Erythroblast (primary cell): ENCODE measurements around the gene USP10.

Experiments used
- GATA1 ChIP-seq: IDR thresholded peaks from 2 replicates; pipeline ENCODE4 v1.6.1; 2011; ENCODE audit warnings: low read depth, mild to moderate bottlenecking, control low read depth, low read length, moderate library complexity
- POLR2A ChIP-seq: IDR thresholded peaks from 2 replicates; pipeline ENCODE4 v1.6.1; 2011; ENCODE audit warnings: mild to moderate bottlenecking, low read length

- TF ChIP-seq POLR2A (no peak), GATA1 (no peak)
Measured at GRCh38 chr16:84773312-84773711, 73.5 kb downstream of the USP10 start.
